ENCODE results near the gene DCAF17.

The DCAF17 gene
- total RNA-seq: 42.0 to 49.6 reads per million in 2 donors

GRCh38 chr2:171434013-171434989, at the start of gene DCAF17:
TSS of gene DCAF17 (plus strand) at chr2:171434226. CDS start at chr2:171434578, 352 bp downstream.
- DNase-seq: peak; percentile 89

GRCh38 chr2:171386627-171387026, 47.4 kb upstream of the DCAF17 start:
- no peak for DNase-seq

GRCh38 chr2:171387052-171387451, 47.0 kb upstream of the DCAF17 start:
- DNase-seq: no peak

DNA sequence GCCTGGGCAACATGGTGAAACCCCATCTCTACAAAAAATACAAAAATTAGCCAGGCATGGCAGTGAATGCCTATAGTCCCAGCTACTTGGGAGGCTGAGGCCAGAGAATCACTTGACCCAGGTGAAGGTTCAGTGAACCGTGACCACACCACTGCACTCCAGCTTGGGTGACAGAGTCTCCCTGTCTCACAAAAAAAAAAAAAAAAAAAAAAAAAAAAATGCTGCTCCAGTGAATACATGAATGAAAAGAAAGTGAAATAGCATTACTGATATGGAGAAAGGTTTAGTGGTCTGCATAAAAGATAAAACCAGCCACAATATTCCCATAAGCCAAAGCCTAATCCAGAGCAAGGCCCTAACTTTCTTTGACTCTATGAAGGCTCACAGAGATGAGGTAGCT, 44.7 kb upstream of the DCAF17 start:
- no peak for DNase-seq

DNA sequence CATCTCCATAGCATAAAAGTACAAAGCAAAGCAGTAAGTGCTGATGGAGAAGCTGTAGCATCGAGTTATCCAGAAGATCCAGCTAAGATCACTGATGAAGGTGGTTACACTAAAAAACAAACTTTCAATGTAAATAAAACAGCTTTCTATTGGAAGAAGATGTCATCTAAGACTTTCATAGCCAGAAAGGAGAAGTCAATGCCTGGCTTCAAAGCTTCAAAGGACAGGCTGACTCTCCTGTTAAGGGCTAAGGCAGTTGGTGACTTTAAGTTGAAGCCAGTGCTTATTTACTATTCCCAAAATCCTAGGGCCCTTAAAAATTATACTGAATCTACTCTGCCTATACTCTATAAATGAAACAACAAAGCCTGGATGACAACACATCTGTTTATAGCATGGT, 44.2 kb upstream of the DCAF17 start:
- no peak for DNase-seq

- no peak for DNase-seq
Observed at GRCh38 chr2:171390941-171391516, 43.0 kb upstream of the DCAF17 start.

- DNase-seq: no peak
Observed at GRCh38 chr2:171391532-171391931, 42.5 kb upstream of the DCAF17 start.

- DNase-seq: no peak
Observed at GRCh38 chr2:171393487-171393886, 40.5 kb upstream of the DCAF17 start.

DNA sequence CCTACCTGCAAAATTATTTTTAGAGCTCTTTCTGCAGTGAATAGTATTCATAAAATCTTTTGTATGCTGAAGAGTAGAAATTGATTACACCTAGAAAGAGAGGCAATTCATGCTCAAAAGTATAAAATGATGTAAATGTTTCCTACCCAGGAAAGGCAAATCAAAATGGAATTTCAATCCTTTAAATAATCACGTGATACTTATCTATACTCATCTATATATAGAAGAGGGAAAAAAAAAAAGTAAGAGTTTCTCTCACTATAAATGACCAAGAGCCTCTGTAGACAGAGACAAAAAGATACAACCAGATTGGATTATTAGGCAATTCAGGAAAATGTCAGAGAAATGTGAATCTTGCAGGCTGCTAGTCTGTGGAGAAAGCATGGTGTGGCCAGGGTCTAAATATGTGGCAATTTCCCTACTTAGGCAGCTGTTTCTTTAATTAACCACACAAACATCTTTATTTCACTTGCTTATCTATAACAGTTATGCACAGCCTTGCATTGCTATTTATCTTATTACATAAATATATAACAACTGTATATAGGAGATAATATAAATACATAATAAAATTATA, 39.8 kb upstream of the DCAF17 start:
- DNase-seq: no peak

DNA sequence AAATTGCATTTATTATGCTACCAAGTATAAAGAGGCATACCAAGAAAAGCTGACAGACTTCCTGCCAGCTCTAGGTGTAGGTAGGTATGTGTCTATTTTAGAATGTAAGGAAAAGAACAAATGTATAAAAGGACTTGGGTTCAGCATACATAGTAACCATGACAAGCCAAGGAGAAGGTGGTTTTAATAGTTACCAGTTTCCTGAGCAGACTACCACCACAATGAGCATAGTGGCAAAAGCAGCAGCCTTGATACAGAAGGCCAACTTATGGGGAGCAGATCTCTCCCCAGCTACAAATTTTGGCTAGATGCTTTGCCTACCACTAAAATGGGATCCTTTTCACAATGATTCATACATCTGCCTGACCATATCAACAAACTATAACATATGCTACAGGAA, 34.7 kb upstream of the DCAF17 start:
- DNase-seq: no peak

DNA sequence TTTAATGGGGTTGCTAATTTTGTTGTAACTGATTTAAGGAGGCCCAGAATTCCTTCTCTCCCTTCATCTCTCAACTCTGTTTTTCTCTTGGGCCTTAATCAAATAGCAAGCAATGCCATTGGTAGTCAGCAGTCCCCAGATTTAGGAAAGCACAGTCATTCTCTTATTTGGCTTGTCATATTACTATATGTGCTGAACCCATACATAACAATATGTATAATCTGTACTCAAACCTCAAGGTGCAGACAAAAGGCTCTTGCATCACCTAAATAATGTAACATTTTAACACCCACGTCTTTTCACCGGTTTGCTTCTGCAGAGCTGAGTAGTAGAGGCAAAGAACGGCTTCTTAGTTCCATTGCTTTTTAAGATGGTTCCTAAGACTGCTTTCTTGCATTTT, 33.6 kb upstream of the DCAF17 start:
- no peak for DNase-seq

GRCh38 chr2:171401947-171402346, 32.1 kb upstream of the DCAF17 start:
- DNase-seq: no peak

GRCh38 chr2:171402906-171403580, 31.0 kb upstream of the DCAF17 start:
- no peak for DNase-seq

DNA sequence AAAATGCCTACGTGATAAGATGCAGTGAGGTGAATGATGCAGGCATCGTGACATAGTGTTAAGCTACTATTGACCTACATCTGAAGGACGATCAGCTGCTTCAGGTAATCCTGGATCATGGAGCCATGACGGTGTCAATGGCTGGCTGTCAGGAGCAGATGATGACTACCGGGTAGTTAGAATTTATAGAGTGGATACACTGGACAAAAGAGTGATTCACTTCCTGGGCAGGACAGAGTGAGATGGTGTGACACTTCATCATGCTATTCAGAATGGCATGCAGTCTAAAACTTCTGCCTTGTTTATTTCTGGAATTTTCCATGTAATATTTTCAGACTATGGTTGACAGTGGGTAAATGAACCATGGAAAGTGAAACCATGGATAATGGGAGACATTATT, 29.8 kb upstream of the DCAF17 start:
- no peak for DNase-seq

- DNase-seq: no peak
Observed at GRCh38 chr2:171404719-171405118, 29.3 kb upstream of the DCAF17 start.

DNA sequence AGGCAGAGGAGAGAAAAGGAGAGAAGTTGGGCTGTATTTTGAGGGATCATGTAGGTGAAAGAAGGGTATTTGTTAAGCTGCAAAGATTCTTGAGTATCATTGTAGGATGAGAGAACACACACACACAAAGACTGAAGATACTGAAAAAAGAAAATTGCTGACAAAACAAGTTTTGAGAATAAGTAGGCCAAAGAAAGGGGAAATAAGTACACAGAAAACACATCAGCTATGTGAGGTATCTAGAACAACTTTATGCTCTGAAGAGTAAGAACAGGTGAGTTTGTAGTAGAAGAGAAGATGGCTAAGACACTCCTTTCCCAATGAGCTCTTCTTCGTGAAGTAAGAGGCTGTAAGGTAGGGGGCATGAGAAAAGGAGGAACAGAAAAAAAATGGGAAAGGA, 28.5 kb upstream of the DCAF17 start:
- no peak for DNase-seq

DNA sequence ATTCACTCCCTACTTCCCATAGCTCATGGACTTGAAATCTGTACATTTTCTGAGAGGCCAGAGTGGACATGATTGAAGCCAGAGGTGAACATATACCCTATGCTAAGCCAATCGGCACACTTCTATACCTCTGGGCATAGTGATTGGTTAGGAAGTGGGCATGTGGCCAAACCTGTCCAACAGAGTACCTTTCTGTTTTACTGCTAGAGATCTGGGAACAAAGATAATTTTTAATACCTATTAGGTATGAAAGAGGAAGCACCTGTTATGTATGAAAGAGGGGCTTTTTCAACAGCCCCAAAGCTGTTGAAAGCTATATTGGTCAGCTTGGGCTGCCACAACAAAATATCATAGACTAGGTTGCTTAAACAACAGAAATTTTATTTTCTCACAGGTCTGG, 28.0 kb upstream of the DCAF17 start:
- no peak for DNase-seq

GRCh38 chr2:171407030-171407675, 26.9 kb upstream of the DCAF17 start:
- DNase-seq: no peak

- no peak for DNase-seq
Observed at GRCh38 chr2:171407676-171408044, 26.4 kb upstream of the DCAF17 start.

DNA sequence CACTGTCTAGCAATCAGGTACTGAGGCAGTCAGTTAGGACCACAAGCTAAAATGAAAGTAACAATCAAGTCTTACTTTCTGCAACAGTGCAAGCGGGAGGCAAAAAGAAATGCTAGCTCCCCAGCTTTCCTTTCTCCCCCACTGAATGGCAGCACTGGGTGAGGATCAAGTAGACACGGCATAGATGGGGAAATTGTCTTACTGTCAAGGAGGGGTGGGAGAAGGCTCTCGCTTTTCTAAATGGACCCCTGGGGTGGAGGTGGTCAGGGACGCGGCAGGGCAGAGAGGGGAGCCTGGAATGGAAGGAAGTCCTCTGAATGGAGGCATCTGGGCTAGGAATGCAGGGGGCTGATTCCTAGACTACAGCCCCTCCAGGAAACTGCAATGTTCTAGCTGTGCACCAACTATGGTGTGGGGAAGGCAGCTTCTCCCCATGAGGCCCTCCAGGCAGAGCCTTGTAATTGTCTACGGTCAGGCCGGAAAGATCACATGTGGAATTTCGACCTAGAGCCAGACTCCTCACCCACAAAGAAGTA, 24.5 kb upstream of the DCAF17 start:
- no peak for DNase-seq

DNA sequence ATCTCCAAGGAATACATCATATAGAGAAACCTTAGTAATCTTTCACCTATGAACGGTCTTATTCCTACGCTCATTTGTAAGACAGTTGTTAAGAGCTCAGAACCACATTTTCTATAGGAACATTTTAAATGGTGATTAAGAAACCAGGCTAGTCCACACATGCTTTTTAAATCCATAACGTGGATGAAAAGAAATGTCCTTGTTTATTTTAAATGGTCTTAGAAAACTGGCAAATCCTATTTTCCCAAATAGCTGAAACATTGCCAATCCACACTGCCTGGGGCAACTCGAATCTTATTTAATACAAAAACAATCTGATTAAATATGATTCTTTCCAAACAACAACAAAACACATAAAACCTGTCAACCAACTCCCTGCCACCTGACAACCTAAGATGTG, 23.9 kb upstream of the DCAF17 start:
- DNase-seq: no peak

GRCh38 chr2:171410624-171411023, 23.4 kb upstream of the DCAF17 start:
- DNase-seq: no peak

DNA sequence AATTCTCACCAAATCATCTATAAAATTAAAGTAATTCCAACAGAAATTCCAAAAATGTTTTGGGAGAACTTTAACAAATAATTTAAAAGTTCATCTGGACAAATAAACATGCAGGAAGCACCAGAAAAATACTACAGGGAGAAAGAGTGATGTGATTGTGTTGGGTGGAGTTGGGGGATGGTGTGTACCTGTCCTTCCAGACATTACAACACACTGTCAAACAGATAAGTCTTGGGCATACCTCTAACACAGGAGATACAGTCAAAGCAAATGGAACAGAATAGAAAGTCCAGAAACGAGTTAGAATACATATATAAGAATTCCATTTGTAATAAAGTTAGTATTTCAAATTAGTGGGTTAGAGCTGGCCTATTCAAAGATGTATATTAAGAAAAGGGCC, 22.8 kb upstream of the DCAF17 start:
- no peak for DNase-seq
